ENCODE results near the gene MARK1.
"Not testable (repeated sequence)": the region's sequence is repeated elsewhere in the genome, so short reads cannot be mapped to it uniquely, and the experiment has no call there.

MARK1 gene

GRCh38 chr1:220605651-220606050, 77.7 kb downstream of the MARK1 start:
- in situ Hi-C loops (cut with MboI; ENCODE audit: low sequenced_read_pairs): not testable (repeated sequence)

- in situ Hi-C loops (cut with MboI; ENCODE audit: low sequenced_read_pairs): not testable (repeated sequence)
Observed at GRCh38 chr1:220611100-220611499, 83.2 kb downstream of the MARK1 start.

GRCh38 chr1:220616836-220617235, 88.9 kb downstream of the MARK1 start:
- in situ Hi-C loops (cut with MboI; ENCODE audit: low sequenced_read_pairs): no loop called here

- in situ Hi-C loops (cut with MboI; ENCODE audit: low sequenced_read_pairs): no loop called here
Observed at GRCh38 chr1:220628431-220628830, 100.5 kb downstream of the MARK1 start.

- in situ Hi-C loops (cut with MboI; ENCODE audit: low sequenced_read_pairs): no loop called here
Observed at GRCh38 chr1:220631238-220631815, 103.4 kb downstream of the MARK1 start.

- in situ Hi-C loops (cut with MboI; ENCODE audit: low sequenced_read_pairs): no loop called here
Observed at GRCh38 chr1:220637759-220638158, 109.8 kb downstream of the MARK1 start.

GRCh38 chr1:220642285-220642684, 114.3 kb downstream of the MARK1 start:
- in situ Hi-C loops (cut with MboI; ENCODE audit: low sequenced_read_pairs): no loop called here

GRCh38 chr1:220652995-220653394, 125.1 kb downstream of the MARK1 start:
- in situ Hi-C loops (cut with MboI; ENCODE audit: low sequenced_read_pairs): no loop called here

- in situ Hi-C loops (cut with MboI; ENCODE audit: low sequenced_read_pairs): no loop called here
Observed at GRCh38 chr1:220655509-220655908, 127.6 kb downstream of the MARK1 start.

GRCh38 chr1:220655961-220656740, 128.2 kb downstream of the MARK1 start:
- in situ Hi-C loops (cut with MboI; ENCODE audit: low sequenced_read_pairs): no loop called here

GRCh38 chr1:220666349-220666748, 138.4 kb downstream of the MARK1 start:
- in situ Hi-C loops (cut with MboI; ENCODE audit: low sequenced_read_pairs): no loop called here

GRCh38 chr1:220669005-220669404, 141.1 kb downstream of the MARK1 start:
- in situ Hi-C loops (cut with MboI; ENCODE audit: low sequenced_read_pairs): no loop called here

- in situ Hi-C loops (cut with MboI; ENCODE audit: low sequenced_read_pairs): no loop called here
Observed at GRCh38 chr1:220670365-220670764, 142.4 kb downstream of the MARK1 start.

- in situ Hi-C loops (cut with MboI; ENCODE audit: low sequenced_read_pairs): no loop called here
Observed at GRCh38 chr1:220673921-220674320, 146.0 kb downstream of the MARK1 start.

- in situ Hi-C loops (cut with MboI; ENCODE audit: low sequenced_read_pairs): no loop called here
Observed at GRCh38 chr1:220677251-220677650, 149.3 kb downstream of the MARK1 start.

- in situ Hi-C loops (cut with MboI; ENCODE audit: low sequenced_read_pairs): no loop called here
Observed at GRCh38 chr1:220680085-220680687, 152.2 kb downstream of the MARK1 start.

GRCh38 chr1:220681220-220681880, 153.4 kb downstream of the MARK1 start:
- in situ Hi-C loops (cut with MboI; ENCODE audit: low sequenced_read_pairs): no loop called here

GRCh38 chr1:220682901-220683576, 155.1 kb downstream of the MARK1 start:
- in situ Hi-C loops (cut with MboI; ENCODE audit: low sequenced_read_pairs): no loop called here

GRCh38 chr1:220683716-220684115, 155.8 kb downstream of the MARK1 start:
- in situ Hi-C loops (cut with MboI; ENCODE audit: low sequenced_read_pairs): not testable (repeated sequence)

- in situ Hi-C loops (cut with MboI; ENCODE audit: low sequenced_read_pairs): no loop called here
Observed at GRCh38 chr1:220684890-220685289, 157.0 kb downstream of the MARK1 start.

GRCh38 chr1:220685879-220686278, 157.9 kb downstream of the MARK1 start:
- in situ Hi-C loops (cut with MboI; ENCODE audit: low sequenced_read_pairs): no loop called here

Data from hTERT RPE-1 (cell line).